Activated T-helper 2 cell treated with anti-CD3 and anti-CD28 coated beads, Interferon-gamma antibody, Interleukin-2, Interleukin-4, amounts not matched to agents 10 μg/mL and 5 μg/mL and 100 μg/mL, durations not matched to agents 14 hours and 24 hours and 36 hours (primary cell): Measurements from ENCODE around the gene ADGRB3. TPM values are rescaled to one million over a fixed set of nuclear protein-coding genes. Genes with fewer than 3 reads are reported as not detected.
"Not testable (repeated sequence)": the region's sequence is repeated elsewhere in the genome, so short reads cannot be mapped to it uniquely, and the experiment has no call there.

ENCODE experiments used
- DNase-seq: peaks from one replicate; pipeline ENCODE4 v3.0.0; 2021; ENCODE audit warnings: low spot score
- H3K27ac Mint-ChIP-seq: one replicate; pipeline ENCODE4 v1.8.0; 2021; ENCODE audit warnings: mixed read lengths
- H3K27me3 Mint-ChIP-seq: one replicate; pipeline ENCODE4 v1.8.0; 2021; ENCODE audit warnings: low read depth, mixed read lengths
- H3K36me3 Mint-ChIP-seq: one replicate; pipeline ENCODE4 v1.8.0; 2021; ENCODE audit warnings: low read depth, mixed read lengths
- H3K4me1 Mint-ChIP-seq: one replicate; pipeline ENCODE4 v1.8.0; 2021; ENCODE audit warnings: low read depth, mixed read lengths
- H3K4me3 Mint-ChIP-seq: one replicate; pipeline ENCODE4 v1.8.0; 2021; ENCODE audit warnings: low read depth, mild to moderate bottlenecking, moderate library complexity, mixed read lengths
- H3K9me3 Mint-ChIP-seq: one replicate; pipeline ENCODE4 v1.8.0; 2021; ENCODE audit warnings: mixed read lengths
- intact Hi-C: fragments of 100-400 bp; cut with micrococcal nuclease; formaldehyde crosslinking; loops from one replicate; pipeline ENCODE4 v1.15.1; 2023
- total RNA-seq: library from RNA; stranded (reverse); gene quantifications from 2 replicates; pipeline ENCODE4 v1.2.3, GENCODE V29; 2022

Gene ADGRB3
- total RNA-seq, 1 donor from 2014 or later = 0.14 TPM

- Mint-ChIP-seq H3K36me3 (no peaks in the 10 kb centered on the region), H3K27me3 (no peaks in the 10 kb centered on the region), H3K4me3 (no peak overlapping the region), H3K9me3 (no peaks in the 10 kb centered on the region), H3K4me1 (no peaks in the 10 kb centered on the region), H3K27ac (no peak overlapping the region)
- intact Hi-C loops = no loop called here
- no peak for DNase-seq
Measured at GRCh38 chr6:68652117-68652536, 17.0 kb downstream of the ADGRB3 start.

GRCh38 chr6:68653074-68653705 is 18.1 kb downstream of the ADGRB3 start:
- intact Hi-C loops = no loop called here
- Mint-ChIP-seq H3K4me3 (no peak overlapping the region), H3K36me3 (no peaks in the 10 kb centered on the region), H3K27me3 (no peaks in the 10 kb centered on the region), H3K27ac (no peak overlapping the region), H3K4me1 (no peaks in the 10 kb centered on the region), H3K9me3 (no peaks in the 10 kb centered on the region)
- no peak for DNase-seq

GRCh38 chr6:68653706-68654089 is 18.6 kb downstream of the ADGRB3 start:
- H3K27me3 Mint-ChIP-seq = no peaks in the 10 kb centered on the region
- H3K4me1 Mint-ChIP-seq = no peaks in the 10 kb centered on the region
- intact Hi-C loops = no loop called here
- no peak for DNase-seq
- H3K4me3 Mint-ChIP-seq = no peak overlapping the region
- no peaks in the 10 kb centered on the region for H3K36me3 Mint-ChIP-seq
- H3K27ac Mint-ChIP-seq = no peak overlapping the region
- H3K9me3 Mint-ChIP-seq = no peaks in the 10 kb centered on the region

- intact Hi-C loops = no loop called here
- Mint-ChIP-seq H3K4me1 (no peaks in the 10 kb centered on the region), H3K4me3 (no peak overlapping the region), H3K27me3 (no peaks in the 10 kb centered on the region), H3K36me3 (no peaks in the 10 kb centered on the region), H3K27ac (no peak overlapping the region), H3K9me3 (no peaks in the 10 kb centered on the region)
- no peak for DNase-seq
Measured at GRCh38 chr6:68654134-68654533, 19.1 kb downstream of the ADGRB3 start.

- Mint-ChIP-seq H3K9me3 (no peaks in the 10 kb centered on the region), H3K36me3 (no peaks in the 10 kb centered on the region), H3K4me1 (no peaks in the 10 kb centered on the region), H3K27ac (no peak overlapping the region), H3K27me3 (no peaks in the 10 kb centered on the region), H3K4me3 (no peak overlapping the region)
- intact Hi-C loops = no loop called here
- DNase-seq = no peak
Measured at GRCh38 chr6:68655028-68655427, 19.9 kb downstream of the ADGRB3 start.

- Mint-ChIP-seq H3K9me3 (no peaks in the 10 kb centered on the region), H3K36me3 (no peaks in the 10 kb centered on the region), H3K27me3 (no peaks in the 10 kb centered on the region), H3K4me3 (no peak overlapping the region), H3K4me1 (no peaks in the 10 kb centered on the region), H3K27ac (no peak overlapping the region)
- intact Hi-C loops = no loop called here
- DNase-seq = no peak
Measured at GRCh38 chr6:68657374-68658139, 22.5 kb downstream of the ADGRB3 start.

GRCh38 chr6:68658338-68658737 is 23.3 kb downstream of the ADGRB3 start:
- intact Hi-C loops = no loop called here
- H3K9me3 Mint-ChIP-seq = no peaks in the 10 kb centered on the region
- no peak overlapping the region for H3K4me3 Mint-ChIP-seq
- no peak overlapping the region for H3K27ac Mint-ChIP-seq
- no peaks in the 10 kb centered on the region for H3K36me3 Mint-ChIP-seq
- no peaks in the 10 kb centered on the region for H3K4me1 Mint-ChIP-seq
- DNase-seq = no peak
- no peaks in the 10 kb centered on the region for H3K27me3 Mint-ChIP-seq

GRCh38 chr6:68673255-68673654 is 38.2 kb downstream of the ADGRB3 start:
- intact Hi-C loops = no loop called here
- Mint-ChIP-seq H3K27ac (no peak overlapping the region), H3K27me3 (no peaks in the 10 kb centered on the region), H3K9me3 (no peaks in the 10 kb centered on the region), H3K36me3 (no peaks in the 10 kb centered on the region), H3K4me1 (no peaks in the 10 kb centered on the region), H3K4me3 (no peak overlapping the region)
- no peak for DNase-seq

- no peaks in the 10 kb centered on the region for H3K27me3 Mint-ChIP-seq
- intact Hi-C loops = no loop called here
- no peaks in the 10 kb centered on the region for H3K9me3 Mint-ChIP-seq
- no peaks in the 10 kb centered on the region for H3K36me3 Mint-ChIP-seq
- no peaks in the 10 kb centered on the region for H3K4me1 Mint-ChIP-seq
- no peak overlapping the region for H3K27ac Mint-ChIP-seq
- no peak overlapping the region for H3K4me3 Mint-ChIP-seq
- DNase-seq = no peak
Measured at GRCh38 chr6:68675548-68675947, 40.5 kb downstream of the ADGRB3 start.

GRCh38 chr6:68676094-68676493 is 41.0 kb downstream of the ADGRB3 start:
- H3K4me1 Mint-ChIP-seq, H3K36me3 Mint-ChIP-seq, H3K4me3 Mint-ChIP-seq, H3K27me3 Mint-ChIP-seq, H3K27ac Mint-ChIP-seq, DNase-seq, intact Hi-C loops, H3K9me3 Mint-ChIP-seq: not testable (repeated sequence)

- no peak for DNase-seq
- Mint-ChIP-seq H3K27me3 (no peaks in the 10 kb centered on the region), H3K36me3 (no peaks in the 10 kb centered on the region), H3K27ac (no peak overlapping the region), H3K9me3 (no peaks in the 10 kb centered on the region), H3K4me3 (no peak overlapping the region), H3K4me1 (no peaks in the 10 kb centered on the region)
- intact Hi-C loops = no loop called here
Measured at GRCh38 chr6:68677058-68677457, 42.0 kb downstream of the ADGRB3 start.

GRCh38 chr6:68679399-68679798 is 44.3 kb downstream of the ADGRB3 start:
- intact Hi-C loops = no loop called here
- Mint-ChIP-seq H3K36me3 (no peaks in the 10 kb centered on the region), H3K27me3 (no peaks in the 10 kb centered on the region), H3K27ac (no peak overlapping the region), H3K4me3 (no peak overlapping the region), H3K9me3 (no peaks in the 10 kb centered on the region), H3K4me1 (no peaks in the 10 kb centered on the region)
- DNase-seq = no peak

- H3K27ac Mint-ChIP-seq = no peak overlapping the region
- no peak for DNase-seq
- no peak overlapping the region for H3K4me3 Mint-ChIP-seq
- intact Hi-C loops = no loop called here
- H3K9me3 Mint-ChIP-seq = no peaks in the 10 kb centered on the region
- no peaks in the 10 kb centered on the region for H3K27me3 Mint-ChIP-seq
- no peaks in the 10 kb centered on the region for H3K4me1 Mint-ChIP-seq
- H3K36me3 Mint-ChIP-seq = no peaks in the 10 kb centered on the region
Measured at GRCh38 chr6:68680264-68680663, 45.2 kb downstream of the ADGRB3 start.
